ENCODE results near the gene TRPM8.

DNA sequence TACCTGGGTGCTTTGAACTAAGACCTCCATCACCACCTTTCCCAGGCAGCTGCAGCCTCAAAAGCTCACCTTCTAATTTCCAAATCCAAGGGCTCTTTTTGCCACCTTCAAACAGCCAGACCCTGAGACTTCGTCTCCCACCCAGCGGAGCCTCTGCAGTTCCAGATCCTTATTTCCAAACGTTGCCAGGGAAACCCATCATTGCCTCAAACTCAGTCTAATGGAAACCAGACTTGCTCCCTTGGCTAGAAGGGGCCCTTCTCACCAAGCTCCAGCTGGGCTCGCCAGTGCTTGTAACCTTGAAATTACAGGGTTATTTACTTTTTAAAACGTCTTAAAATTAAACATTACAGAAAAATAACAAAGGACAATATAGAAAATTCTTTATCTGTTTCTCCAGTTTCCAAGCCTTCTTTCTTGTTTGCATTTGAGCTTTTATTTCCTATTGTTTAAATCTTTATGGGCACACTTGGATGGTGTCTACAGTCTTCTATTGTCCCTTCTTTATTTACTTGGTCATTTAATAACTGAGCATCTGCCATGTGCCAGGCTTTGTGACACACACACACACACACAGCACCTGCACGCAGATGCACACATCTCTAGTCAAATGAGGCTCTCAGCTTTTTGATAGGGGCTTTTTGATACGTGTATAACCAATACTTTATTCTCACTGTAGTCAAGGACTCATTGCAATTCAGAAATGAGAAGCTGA is 36.1 kb downstream of the TRPM8 start:
- no peak for TF ChIP-seq POLR2AphosphoS5 (IDR thresholded peaks at IDR 0.05; ENCODE audit: borderline replicate concordance, low read depth, low read length)
- no peak for TF ChIP-seq EZH2 (IDR thresholded peaks at IDR 0.05)
